ENCODE data around the gene SLC22A5. TPM values are rescaled to one million over a fixed set of nuclear protein-coding genes. Genes with fewer than 3 reads are reported as not detected.
"Not testable (repeated sequence)": the region's sequence is repeated elsewhere in the genome, so short reads cannot be mapped to it uniquely, and the experiment has no call there.

SLC22A5 gene
- total RNA-seq, 1 experiment from 2014 or later = 16.1 TPM

- no peak for DNase-seq (ENCODE audit: extremely low read depth, low read depth)
Measured at GRCh38 chr5:132425009-132425937, 55.8 kb downstream of the SLC22A5 start.

GRCh38 chr5:132425975-132426524 is 56.5 kb downstream of the SLC22A5 start:
- no peak for DNase-seq (ENCODE audit: extremely low read depth, low read depth)

DNA sequence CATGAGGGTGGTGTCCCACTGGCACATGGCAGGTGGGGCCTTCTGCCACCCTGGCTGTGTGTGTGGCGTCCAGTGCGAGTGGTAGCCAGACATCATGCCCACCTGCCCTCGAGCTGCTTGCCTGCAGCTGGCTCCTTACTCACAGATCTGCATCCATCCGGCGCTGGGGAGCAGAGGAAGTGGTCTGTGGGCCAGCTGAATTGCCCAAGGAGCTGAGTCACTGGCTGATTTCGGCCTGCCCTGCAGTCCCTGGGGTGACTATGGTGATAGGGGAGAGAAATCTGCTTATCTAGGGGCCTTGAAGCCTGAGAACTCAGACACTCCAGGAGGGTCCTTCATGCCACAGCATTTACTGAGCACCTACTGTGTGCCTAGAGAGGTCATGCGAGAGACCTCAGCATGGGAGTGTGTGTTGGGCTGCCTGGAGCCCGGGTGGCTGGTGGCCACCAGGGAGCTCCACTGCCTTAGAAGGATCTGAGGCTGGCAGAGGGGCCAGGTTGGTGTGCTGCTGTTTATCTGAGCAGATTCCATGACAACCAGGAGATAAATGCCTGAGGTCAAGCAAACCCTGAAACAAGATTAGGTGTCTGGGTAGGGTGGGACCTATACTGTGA is 57.1 kb downstream of the SLC22A5 start:
- DNase-seq (ENCODE audit: extremely low read depth, low read depth) = peak; percentile 26

- DNase-seq (ENCODE audit: extremely low read depth, low read depth) = no peak
Measured at GRCh38 chr5:132427281-132428146, 58.0 kb downstream of the SLC22A5 start.

DNA sequence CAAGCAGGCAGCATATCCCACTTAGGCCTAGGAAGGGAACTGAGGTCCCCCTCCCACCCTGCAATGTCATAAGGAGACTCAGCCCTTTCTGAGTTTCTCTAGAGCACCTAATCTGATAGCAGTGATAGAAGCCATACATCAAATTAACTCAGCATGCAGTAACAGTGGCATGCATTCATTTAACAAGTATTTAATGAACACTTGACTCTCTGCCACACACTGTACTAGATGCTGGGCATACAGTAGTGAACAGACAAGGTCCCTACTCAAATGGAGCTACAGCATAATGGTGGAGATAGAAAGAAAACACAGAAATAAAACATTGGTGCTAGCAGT is 58.6 kb downstream of the SLC22A5 start:
- no peak for DNase-seq (ENCODE audit: extremely low read depth, low read depth)

DNA sequence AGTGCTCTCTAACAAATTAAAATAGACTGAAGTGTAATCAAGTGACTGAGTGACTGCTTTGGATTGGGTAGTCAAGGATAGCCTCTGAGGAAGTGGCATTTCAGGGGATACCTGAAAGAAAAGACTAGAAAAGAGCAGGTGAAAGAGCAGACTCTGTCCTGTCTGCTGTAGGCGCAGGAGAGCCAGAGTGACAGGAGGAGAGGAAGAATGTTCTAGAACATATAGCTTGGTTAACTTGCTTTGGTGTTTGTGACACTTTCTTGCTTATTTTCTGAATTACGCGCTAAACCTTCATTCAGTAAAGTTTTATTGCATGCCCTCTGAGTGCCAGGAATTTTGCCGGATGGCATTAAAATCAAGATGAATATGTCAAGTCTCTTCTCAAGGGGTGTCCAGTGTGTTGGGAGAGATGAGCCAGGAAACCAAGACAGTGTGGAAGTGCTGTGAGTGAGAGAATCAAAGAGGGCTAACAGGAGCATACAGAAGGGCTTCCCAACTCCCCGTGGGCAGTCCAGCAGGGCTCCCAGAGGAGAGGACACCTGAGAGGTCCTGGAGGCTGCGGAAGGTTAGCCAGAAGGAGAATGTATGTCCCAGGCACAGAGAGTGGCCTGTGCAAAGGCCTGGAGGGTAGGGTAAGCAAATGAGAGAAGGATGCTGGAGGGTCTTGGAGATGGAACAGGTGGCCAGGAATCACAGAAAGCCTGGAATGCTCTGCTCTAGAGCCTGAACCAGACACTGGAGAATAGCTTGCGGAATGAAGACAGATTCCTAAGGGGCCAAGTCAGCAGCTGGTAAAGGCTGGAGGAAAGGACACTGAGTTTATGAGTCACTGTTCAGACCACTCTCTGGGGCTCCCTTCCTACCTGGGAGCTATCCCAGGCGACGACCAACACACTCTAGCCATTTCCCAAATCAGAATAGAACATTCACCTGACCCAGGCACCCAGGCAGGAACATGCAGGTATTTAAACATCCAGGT is 59.3 kb downstream of the SLC22A5 start:
- DNase-seq (ENCODE audit: extremely low read depth, low read depth) = no peak

GRCh38 chr5:132429463-132430440 is 60.2 kb downstream of the SLC22A5 start:
- no peak for DNase-seq (ENCODE audit: extremely low read depth, low read depth)

- DNase-seq (ENCODE audit: extremely low read depth, low read depth) = no peak
Measured at GRCh38 chr5:132430746-132431145, 61.2 kb downstream of the SLC22A5 start.

DNA sequence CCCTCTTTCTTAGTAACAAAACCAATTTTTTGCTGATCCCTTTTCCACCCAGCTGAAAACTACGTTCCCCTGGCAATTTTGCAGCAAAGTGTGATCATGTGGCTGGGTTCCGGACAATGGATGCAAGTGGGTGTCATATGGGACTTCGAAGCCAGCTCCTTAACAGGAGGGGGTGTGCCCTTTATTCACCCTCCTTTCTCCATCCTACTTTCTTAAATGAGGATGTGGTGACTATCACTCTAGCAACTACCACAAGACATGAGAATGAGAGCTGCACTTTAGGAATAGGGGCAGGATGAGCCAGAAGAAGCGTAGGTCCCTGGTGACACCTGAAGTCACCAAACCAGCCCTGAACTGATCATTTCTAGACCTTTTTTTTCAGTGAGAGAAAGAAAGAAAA is 62.1 kb downstream of the SLC22A5 start:
- no peak for DNase-seq (ENCODE audit: extremely low read depth, low read depth)

DNA sequence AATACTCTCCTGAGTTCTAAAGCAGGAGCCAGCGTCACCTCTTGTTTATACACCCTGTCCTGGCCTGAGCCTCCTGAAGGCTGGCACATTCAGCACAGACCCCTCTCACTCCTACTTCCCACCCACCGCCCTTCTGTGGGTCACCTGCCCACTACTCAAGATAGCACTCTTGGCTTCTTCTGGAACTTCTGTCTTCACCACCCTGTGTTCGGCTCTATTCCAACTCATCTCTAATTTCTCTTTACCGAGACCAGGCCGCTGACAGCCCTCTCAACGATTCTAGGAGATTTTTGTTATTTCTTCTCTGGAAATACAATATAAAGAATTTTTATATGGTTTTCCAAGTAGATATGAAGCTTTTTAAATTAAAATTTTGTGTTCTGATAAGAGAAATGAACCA is 63.6 kb downstream of the SLC22A5 start:
- no peak for DNase-seq (ENCODE audit: extremely low read depth, low read depth)

- DNase-seq (ENCODE audit: extremely low read depth, low read depth) = no peak
Measured at GRCh38 chr5:132434416-132435286, 65.1 kb downstream of the SLC22A5 start.

DNA sequence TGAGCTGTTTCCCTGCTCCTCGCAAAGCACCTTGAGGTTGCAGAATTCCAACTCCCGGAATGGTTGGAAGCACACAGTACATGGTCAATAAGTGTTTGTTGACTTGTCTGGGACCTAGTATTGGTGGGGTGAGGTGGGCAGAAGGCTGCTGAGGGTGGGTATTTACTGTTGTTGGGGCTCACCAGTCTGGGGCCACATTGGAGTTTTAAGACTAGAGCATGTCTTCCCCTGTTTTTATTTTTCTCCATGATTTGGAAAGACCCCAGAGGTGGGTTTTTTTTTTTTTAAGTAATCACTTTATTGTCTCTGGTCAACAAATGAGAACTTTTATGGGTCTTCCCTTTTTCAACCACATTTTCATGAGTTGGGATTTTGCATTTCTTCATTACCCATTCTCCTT is 65.9 kb downstream of the SLC22A5 start:
- no peak for DNase-seq (ENCODE audit: extremely low read depth, low read depth)

GRCh38 chr5:132435886-132436285 is 66.4 kb downstream of the SLC22A5 start:
- no peak for DNase-seq (ENCODE audit: extremely low read depth, low read depth)

GRCh38 chr5:132436936-132437335 is 67.4 kb downstream of the SLC22A5 start:
- no peak for DNase-seq (ENCODE audit: extremely low read depth, low read depth)

GRCh38 chr5:132437604-132438266 is 68.2 kb downstream of the SLC22A5 start:
- no peak for DNase-seq (ENCODE audit: extremely low read depth, low read depth)

GRCh38 chr5:132438267-132438645 is 68.7 kb downstream of the SLC22A5 start:
- not testable (repeated sequence) for DNase-seq (ENCODE audit: extremely low read depth, low read depth)

- DNase-seq (ENCODE audit: extremely low read depth, low read depth) = no peak
Measured at GRCh38 chr5:132438917-132439316, 69.4 kb downstream of the SLC22A5 start.

Measured in NCI-H460 (cell line).